ENCODE measurements around the gene PARD3B.

Gene PARD3B

DNA sequence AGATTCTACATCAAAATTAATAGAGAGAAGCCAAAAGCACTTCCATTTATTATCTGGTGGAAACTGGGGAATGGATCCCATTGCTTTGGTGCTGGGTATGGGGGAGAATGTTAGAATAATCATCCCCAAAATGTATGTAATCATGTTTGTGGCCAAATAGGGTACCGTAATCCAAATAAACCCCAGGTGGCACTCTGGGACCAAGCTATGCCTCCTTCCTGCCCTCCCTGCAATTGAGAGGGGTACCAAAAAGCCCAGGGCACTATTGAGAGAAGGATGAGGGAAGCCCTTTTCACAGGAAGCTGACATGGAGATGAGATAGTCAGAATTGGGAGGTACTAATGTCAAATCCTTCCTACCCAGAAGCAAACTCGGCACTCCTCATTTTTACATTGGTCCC is 1051.3 kb downstream of the PARD3B start:
- no peak for DNase-seq (ENCODE audit: low read depth in 1 of 2, low spot score in 1 of 2)
- Histone ChIP-seq H3K27me3 (ENCODE audit: insufficient read depth, poor library complexity, severe bottlenecking) (peaks cover 2% of the 10 kb centered on the region), H3K4me3 (replicated peaks; ENCODE audit: insufficient read depth, low read length) (no peak overlapping the region), H3K27ac (replicated peaks) (no peak overlapping the region)
- TF ChIP-seq SPI1 (IDR thresholded peaks at IDR 0.05; ENCODE audit: borderline replicate concordance, low read depth), result no peak
- TF ChIP-seq GABPA (IDR thresholded peaks at IDR 0.05; ENCODE audit: low read depth), result no peak
- TF ChIP-seq, protein P1, sequence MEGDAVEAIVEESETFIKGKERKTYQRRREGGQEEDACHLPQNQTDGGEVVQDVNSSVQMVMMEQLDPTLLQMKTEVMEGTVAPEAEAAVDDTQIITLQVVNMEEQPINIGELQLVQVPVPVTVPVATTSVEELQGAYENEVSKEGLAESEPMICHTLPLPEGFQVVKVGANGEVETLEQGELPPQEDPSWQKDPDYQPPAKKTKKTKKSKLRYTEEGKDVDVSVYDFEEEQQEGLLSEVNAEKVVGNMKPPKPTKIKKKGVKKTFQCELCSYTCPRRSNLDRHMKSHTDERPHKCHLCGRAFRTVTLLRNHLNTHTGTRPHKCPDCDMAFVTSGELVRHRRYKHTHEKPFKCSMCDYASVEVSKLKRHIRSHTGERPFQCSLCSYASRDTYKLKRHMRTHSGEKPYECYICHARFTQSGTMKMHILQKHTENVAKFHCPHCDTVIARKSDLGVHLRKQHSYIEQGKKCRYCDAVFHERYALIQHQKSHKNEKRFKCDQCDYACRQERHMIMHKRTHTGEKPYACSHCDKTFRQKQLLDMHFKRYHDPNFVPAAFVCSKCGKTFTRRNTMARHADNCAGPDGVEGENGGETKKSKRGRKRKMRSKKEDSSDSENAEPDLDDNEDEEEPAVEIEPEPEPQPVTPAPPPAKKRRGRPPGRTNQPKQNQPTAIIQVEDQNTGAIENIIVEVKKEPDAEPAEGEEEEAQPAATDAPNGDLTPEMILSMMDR (IDR thresholded peaks at IDR 0.05; ENCODE audit: insufficient read depth, low read length), result no peak
- TF ChIP-seq POLR2AphosphoS5 (IDR thresholded peaks at IDR 0.05; ENCODE audit: low read depth), result no peak
- TF ChIP-seq REST (IDR thresholded peaks at IDR 0.05; ENCODE audit: insufficient replicate concordance, low read depth), result no peak

GRCh38 chr2:205605638-205606304 is 1060.5 kb downstream of the PARD3B start:
- no peak for DNase-seq (ENCODE audit: low read depth in 1 of 2, low spot score in 1 of 2)

GRCh38 chr2:205607146-205607545 is 1061.9 kb downstream of the PARD3B start:
- no peak overlapping the region for H3K4me3 ChIP-seq (replicated peaks; ENCODE audit: insufficient read depth, low read length)
- DNase-seq (ENCODE audit: low read depth in 1 of 2, low spot score in 1 of 2), result no peak
- no peak overlapping the region for H3K27ac ChIP-seq (replicated peaks)
- peaks cover 9% of the 10 kb centered on the region for H3K27me3 ChIP-seq (ENCODE audit: insufficient read depth, poor library complexity, severe bottlenecking)
- TF ChIP-seq GABPA (IDR thresholded peaks at IDR 0.05; ENCODE audit: low read depth) (no peak), SPI1 (IDR thresholded peaks at IDR 0.05; ENCODE audit: borderline replicate concordance, low read depth) (no peak), REST (IDR thresholded peaks at IDR 0.05; ENCODE audit: insufficient replicate concordance, low read depth) (no peak), POLR2AphosphoS5 (IDR thresholded peaks at IDR 0.05; ENCODE audit: low read depth) (no peak)
- TF ChIP-seq, protein P1 (IDR thresholded peaks at IDR 0.05; ENCODE audit: insufficient read depth, low read length), result no peak

More at GRCh38 chr2:205605638-205606304, 1060.5 kb downstream of the PARD3B start:
- Histone ChIP-seq H3K27me3 (ENCODE audit: insufficient read depth, poor library complexity, severe bottlenecking) (peaks cover 4% of the 10 kb centered on the region), H3K27ac (replicated peaks) (no peak overlapping the region), H3K4me3 (replicated peaks; ENCODE audit: insufficient read depth, low read length) (no peak overlapping the region)
- TF ChIP-seq, protein P1 (IDR thresholded peaks at IDR 0.05; ENCODE audit: insufficient read depth, low read length), result no peak
- TF ChIP-seq POLR2AphosphoS5 (IDR thresholded peaks at IDR 0.05; ENCODE audit: low read depth) (no peak), GABPA (IDR thresholded peaks at IDR 0.05; ENCODE audit: low read depth) (no peak), SPI1 (IDR thresholded peaks at IDR 0.05; ENCODE audit: borderline replicate concordance, low read depth) (no peak), REST (IDR thresholded peaks at IDR 0.05; ENCODE audit: insufficient replicate concordance, low read depth) (no peak)
